Muscle layer of duodenum (tissue), 2 donors: Measurements from ENCODE around the gene TMEM255B.
"Not testable (repeated sequence)": the region's sequence is repeated elsewhere in the genome, so short reads cannot be mapped to it uniquely, and the experiment has no call there.

Experiments
- H3K27ac ChIP-seq: one replicate; pipeline ENCODE4 v1.7.0; 2013; ENCODE audit warnings: mild to moderate bottlenecking, low read length
- H3K27me3 ChIP-seq: one replicate; pipeline ENCODE4 v1.7.0; 2013; ENCODE audit warnings: low read depth, mild to moderate bottlenecking, control low read depth, low read length
- H3K36me3 ChIP-seq, 2 donors: one replicate each; pipeline ENCODE4 v1.7.0; 2013; ENCODE audit warnings: low read length in 2 of 2, control low read depth in 1 of 2, mild to moderate bottlenecking in 1 of 2; ENCODE audit not compliant: insufficient read depth in 2 of 2, control insufficient read depth in 1 of 2
- H3K4me1 ChIP-seq, 2 donors: one replicate each; pipeline ENCODE4 v1.7.0; 2013; ENCODE audit warnings: low read length in 2 of 2, mild to moderate bottlenecking in 2 of 2, control low read depth in 1 of 2, moderate library complexity in 1 of 2; ENCODE audit not compliant: insufficient read depth in 2 of 2, control insufficient read depth in 1 of 2
- H3K4me3 ChIP-seq, 2 donors: one replicate each; pipeline ENCODE4 v1.7.0; 2013; ENCODE audit warnings: low read length in 2 of 2, low read depth in 1 of 2, mild to moderate bottlenecking in 1 of 2
- H3K9me3 ChIP-seq, 2 donors: one replicate each; pipeline ENCODE4 v1.7.0; 2013; ENCODE audit warnings: low read length in 2 of 2, control low read depth in 1 of 2, mild to moderate bottlenecking in 1 of 2; ENCODE audit not compliant: control insufficient read depth in 1 of 2
- donor health status: healthy.

TMEM255B gene

GRCh38 chr13:113745059-113745458 lies 14.0 kb upstream of the TMEM255B start:
- Histone ChIP-seq H3K4me3 (no peak overlapping the region), H3K27me3 (no peaks in the 10 kb centered on the region), H3K4me1 (peaks cover 0 to 9% of the 10 kb centered on the region in 2 donors), H3K36me3 (no peaks in the 10 kb centered on the region), H3K9me3 (no peaks in the 10 kb centered on the region), H3K27ac (no peak overlapping the region)

- H3K27ac ChIP-seq, result not testable (repeated sequence)
These were observed 13.4 kb upstream of the TMEM255B start for GRCh38 chr13:113745500-113746142.

GRCh38 chr13:113746143-113746525 lies 12.9 kb upstream of the TMEM255B start:
- Histone ChIP-seq H3K9me3 (no peaks in the 10 kb centered on the region), H3K36me3 (no peaks in the 10 kb centered on the region), H3K27me3 (no peaks in the 10 kb centered on the region), H3K4me3 (no peak overlapping the region), H3K4me1 (peaks cover 0 to 9% of the 10 kb centered on the region in 2 donors), H3K27ac (no peak overlapping the region)

More at GRCh38 chr13:113745500-113746142, 13.4 kb upstream of the TMEM255B start:
- not testable (repeated sequence) for H3K27me3 ChIP-seq, H3K4me1 ChIP-seq, H3K4me3 ChIP-seq, H3K36me3 ChIP-seq, H3K9me3 ChIP-seq

GRCh38 chr13:113746671-113747070 lies 12.4 kb upstream of the TMEM255B start:
- Histone ChIP-seq H3K27ac (no peak overlapping the region), H3K4me1 (peaks cover 0 to 6% of the 10 kb centered on the region in 2 donors), H3K9me3 (no peaks in the 10 kb centered on the region), H3K4me3 (no peak overlapping the region), H3K36me3 (no peaks in the 10 kb centered on the region), H3K27me3 (no peaks in the 10 kb centered on the region)

- Histone ChIP-seq H3K27ac (no peak overlapping the region), H3K9me3 (no peaks in the 10 kb centered on the region), H3K4me3 (no peak overlapping the region), H3K4me1 (no peaks in the 10 kb centered on the region), H3K36me3 (no peaks in the 10 kb centered on the region), H3K27me3 (no peaks in the 10 kb centered on the region)
These were observed 11.7 kb upstream of the TMEM255B start for GRCh38 chr13:113747291-113747833.

GRCh38 chr13:113748101-113748861 lies 10.7 kb upstream of the TMEM255B start:
- no peaks in the 10 kb centered on the region for H3K36me3 ChIP-seq
- no peaks in the 10 kb centered on the region for H3K9me3 ChIP-seq
- no peaks in the 10 kb centered on the region for H3K27me3 ChIP-seq
- no peak overlapping the region for H3K4me3 ChIP-seq
- H3K27ac ChIP-seq, result no peak overlapping the region
- H3K4me1 ChIP-seq, result no peaks in the 10 kb centered on the region

GRCh38 chr13:113748862-113749451 lies 10.1 kb upstream of the TMEM255B start:
- no peak overlapping the region for H3K27ac ChIP-seq
- H3K4me1 ChIP-seq, result no peaks in the 10 kb centered on the region
- no peaks in the 10 kb centered on the region for H3K27me3 ChIP-seq
- no peak overlapping the region for H3K4me3 ChIP-seq
- no peaks in the 10 kb centered on the region for H3K36me3 ChIP-seq
- H3K9me3 ChIP-seq, result no peaks in the 10 kb centered on the region

GRCh38 chr13:113749507-113749906 lies 9.5 kb upstream of the TMEM255B start:
- no peaks in the 10 kb centered on the region for H3K4me1 ChIP-seq
- H3K27ac ChIP-seq, result no peak overlapping the region
- no peaks in the 10 kb centered on the region for H3K27me3 ChIP-seq
- H3K9me3 ChIP-seq, result no peaks in the 10 kb centered on the region
- H3K4me3 ChIP-seq, result no peak overlapping the region
- no peaks in the 10 kb centered on the region for H3K36me3 ChIP-seq

- no peak overlapping the region for H3K4me3 ChIP-seq
- H3K36me3 ChIP-seq, result no peaks in the 10 kb centered on the region
- H3K4me1 ChIP-seq, result no peaks in the 10 kb centered on the region
- H3K27ac ChIP-seq, result no peak overlapping the region
- H3K27me3 ChIP-seq, result no peaks in the 10 kb centered on the region
- no peaks in the 10 kb centered on the region for H3K9me3 ChIP-seq
These were observed 9.1 kb upstream of the TMEM255B start for GRCh38 chr13:113749967-113750366.

- Histone ChIP-seq H3K36me3 (no peaks in the 10 kb centered on the region), H3K4me1 (no peaks in the 10 kb centered on the region), H3K4me3 (no peak overlapping the region), H3K9me3 (no peaks in the 10 kb centered on the region), H3K27me3 (no peaks in the 10 kb centered on the region), H3K27ac (no peak overlapping the region)
These were observed 8.2 kb upstream of the TMEM255B start for GRCh38 chr13:113750554-113751399.

GRCh38 chr13:113751491-113751890 lies 7.5 kb upstream of the TMEM255B start:
- H3K4me1 ChIP-seq, result no peaks in the 10 kb centered on the region
- H3K9me3 ChIP-seq, result no peaks in the 10 kb centered on the region
- H3K27me3 ChIP-seq, result no peaks in the 10 kb centered on the region
- H3K36me3 ChIP-seq, result no peaks in the 10 kb centered on the region
- H3K4me3 ChIP-seq, result no peak overlapping the region
- H3K27ac ChIP-seq, result no peak overlapping the region
